Central memory CD4-positive, alpha-beta T cell (primary cell): ENCODE data around the gene THEMIS.
A peak's percentile ranks its signal among the peaks of the same experiment; 100 is the strongest.
"Not testable (repeated sequence)": the region's sequence is repeated elsewhere in the genome, so short reads cannot be mapped to it uniquely, and the experiment has no call there.

Experiments used
- DNase-seq: peaks from one replicate; pipeline ENCODE4 v3.0.0; 2022

The THEMIS gene

GRCh38 chr6:127792616-127793015 is 108.2 kb downstream of the THEMIS start:
- peak; percentile 8 for DNase-seq

- DNase-seq, result no peak
Observed at GRCh38 chr6:127791779-127792528, 108.9 kb downstream of the THEMIS start.

- no peak for DNase-seq
Observed at GRCh38 chr6:127790571-127790970, 110.3 kb downstream of the THEMIS start.

- no peak for DNase-seq
Observed at GRCh38 chr6:127786109-127786508, 114.7 kb downstream of the THEMIS start.

- no peak for DNase-seq
Observed at GRCh38 chr6:127784468-127784867, 116.4 kb downstream of the THEMIS start.

- not testable (repeated sequence) for DNase-seq
Observed at GRCh38 chr6:127781636-127782272, 119.1 kb downstream of the THEMIS start.

GRCh38 chr6:127776320-127776719 is 124.5 kb downstream of the THEMIS start:
- no peak for DNase-seq

GRCh38 chr6:127775371-127775770 is 125.5 kb downstream of the THEMIS start:
- DNase-seq, result no peak

GRCh38 chr6:127768745-127769144 is 132.1 kb downstream of the THEMIS start:
- no peak for DNase-seq

- DNase-seq, result no peak
Observed at GRCh38 chr6:127768223-127768622, 132.6 kb downstream of the THEMIS start.

- DNase-seq, result no peak
Observed at GRCh38 chr6:127765949-127766348, 134.9 kb downstream of the THEMIS start.

GRCh38 chr6:127762284-127762683 is 138.6 kb downstream of the THEMIS start:
- DNase-seq, result no peak

- no peak for DNase-seq
Observed at GRCh38 chr6:127761084-127761483, 139.8 kb downstream of the THEMIS start.

GRCh38 chr6:127749095-127749494 is 151.8 kb downstream of the THEMIS start:
- no peak for DNase-seq

- no peak for DNase-seq
Observed at GRCh38 chr6:127748290-127748689, 152.6 kb downstream of the THEMIS start.

- DNase-seq, result no peak
Observed at GRCh38 chr6:127738423-127738822, 162.4 kb downstream of the THEMIS start.

- no peak for DNase-seq
Observed at GRCh38 chr6:127737768-127738167, 163.1 kb downstream of the THEMIS start.

- DNase-seq, result peak; percentile 52
Observed at GRCh38 chr6:127737009-127737486, 163.8 kb downstream of the THEMIS start.

- DNase-seq, result no peak
Observed at GRCh38 chr6:127732927-127733326, 167.9 kb downstream of the THEMIS start.

GRCh38 chr6:127727260-127727953 is 173.5 kb downstream of the THEMIS start:
- DNase-seq, result no peak

- no peak for DNase-seq
Observed at GRCh38 chr6:127725821-127726220, 175.0 kb downstream of the THEMIS start.

GRCh38 chr6:127718694-127719093 is 182.2 kb downstream of the THEMIS start:
- DNase-seq, result no peak

GRCh38 chr6:127717384-127717783 is 183.5 kb downstream of the THEMIS start:
- DNase-seq, result no peak

GRCh38 chr6:127716465-127716864 is 184.4 kb downstream of the THEMIS start:
- DNase-seq, result no peak
